Adipose tissue (tissue), 3 donors: Measurements from ENCODE around the gene SLC35E2B. TPM values are rescaled to one million over a fixed set of nuclear protein-coding genes. Genes with fewer than 3 reads are reported as not detected.
"Not testable (repeated sequence)": the region's sequence is repeated elsewhere in the genome, so short reads cannot be mapped to it uniquely, and the experiment has no call there.

Experiments
- H3K27ac ChIP-seq: one replicate; pipeline ENCODE4 v1.5.1; 2013; ENCODE audit warnings: low read depth, low read length
- WGBS, 3 donors: extraction: QIAGEN DNeasy Blood & Tissue Kit; methylation state at CpG; one replicate each; pipeline ENCODE4 v1.1.7; 2013; 5-methylcytosine and 5-hydroxymethylcytosine counted together
- polyA plus RNA-seq, 3 donors: library from polyadenylated mRNA; stranded (reverse); fragments of 200-250 nt; gene quantifications; one replicate each; pipeline ENCODE4 v1.2.3, GENCODE V29; 2013
- donor health status: healthy with polysubstance abuse.
- donor health status: Bipolar disorder and iron deficiency.
- donor health status: healthy.

SLC35E2B gene
- polyA plus RNA-seq, 3 donors, result 15.1 to 19.5 (median 18.5) TPM

DNA sequence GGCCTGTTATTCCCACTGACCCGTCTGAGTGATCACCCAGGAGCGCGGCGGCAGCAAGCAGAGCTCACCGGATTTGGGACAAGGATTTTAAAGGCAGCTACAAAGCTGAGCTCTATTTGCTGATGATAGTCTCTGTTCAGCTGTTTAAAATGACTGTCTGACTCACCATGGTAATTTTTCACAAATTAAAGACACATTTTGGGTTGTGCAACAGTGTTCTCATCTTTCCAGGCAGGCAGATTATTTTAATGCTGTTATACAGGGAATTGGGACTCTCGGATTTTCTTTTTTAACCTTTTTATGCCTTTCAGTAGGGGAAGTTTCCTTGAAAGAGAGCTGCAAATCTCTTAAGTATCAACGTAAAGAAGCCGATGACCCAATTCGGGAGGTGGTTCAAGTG lies 30.2 kb downstream of the SLC35E2B start:
- 45 to 76% (median 65%) methylated on average over 4 to 9 of the region's 9 CpGs for WGBS, 3 donors
- H3K27ac ChIP-seq, result not testable (repeated sequence)

- WGBS, 3 donors, result 0 to 1% (median 0%) methylated on average over 55 to 65 of the region's 96 CpGs
- H3K27ac ChIP-seq, result not testable (repeated sequence)
Observed at GRCh38 chr1:1658583-1659549, 33.7 kb downstream of the SLC35E2B start, which contains the start of gene CDK11B. Gene CDK11B (minus strand): TSS chr1:1659004. CDS start chr1:1657485, 1,519 bp downstream.

- H3K27ac ChIP-seq, result not testable (repeated sequence)
- 84 to 92% (median 87%) methylated on average over 11 of the region's 11 CpGs for WGBS, 3 donors
Observed at GRCh38 chr1:1648265-1648664, 44.3 kb downstream of the SLC35E2B start.

DNA sequence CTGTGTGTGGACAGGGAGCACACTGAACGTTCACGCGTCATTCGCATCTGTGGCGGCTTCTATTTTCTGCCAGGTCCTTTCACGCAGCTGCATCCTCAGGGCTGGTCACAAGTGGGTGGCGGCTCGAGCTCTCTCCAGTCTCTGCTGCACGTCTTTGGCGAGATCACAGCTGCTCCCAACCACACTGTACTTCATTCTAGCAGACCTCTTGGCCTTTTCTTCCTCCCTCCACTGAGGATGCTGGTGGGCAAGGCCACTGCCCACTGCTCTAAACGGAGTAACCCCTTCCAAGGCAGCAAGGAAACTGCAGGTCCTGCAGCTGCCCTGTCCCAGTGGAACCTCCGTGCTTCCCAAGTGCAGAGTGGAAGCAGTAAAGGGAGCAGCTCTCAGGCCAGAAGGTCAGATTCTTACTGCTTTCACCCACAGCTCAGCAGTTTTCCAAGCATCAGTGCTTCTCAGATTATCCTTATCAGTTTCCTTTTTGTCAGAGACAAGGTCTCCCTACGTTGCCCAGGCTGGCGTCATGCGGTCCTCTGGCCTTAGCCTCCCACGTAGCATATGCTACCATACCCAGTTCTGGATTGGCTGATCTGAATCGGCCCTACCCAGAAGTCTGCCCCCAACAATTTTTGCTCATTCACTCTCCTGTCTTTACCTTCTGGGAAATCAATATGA lies 44.9 kb downstream of the SLC35E2B start:
- WGBS, 3 donors, result 83 to 90% (median 87%) methylated on average over 17 of the region's 17 CpGs

DNA sequence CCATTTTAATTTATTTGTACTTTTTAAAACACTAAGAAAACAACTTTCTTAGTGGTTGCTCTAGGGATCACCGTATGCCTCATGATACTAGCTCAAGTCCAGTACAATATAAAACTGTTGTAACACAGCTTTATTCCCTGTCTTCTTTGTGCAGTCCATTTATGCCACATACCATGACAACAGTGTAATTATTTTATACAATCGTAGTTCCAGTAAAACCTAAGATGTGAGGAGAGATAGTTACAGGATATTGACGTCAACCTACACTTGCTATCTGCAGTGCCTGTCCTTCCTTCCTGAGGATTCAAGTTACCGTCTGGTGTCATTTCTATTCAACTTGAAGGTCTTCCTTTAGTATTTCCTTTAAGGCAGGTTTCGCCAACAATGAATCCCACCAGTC lies 46.3 kb downstream of the SLC35E2B start:
- 76 to 85% (median 82%) methylated on average over 3 to 5 of the region's 5 CpGs for WGBS, 3 donors
- H3K27ac ChIP-seq, result not testable (repeated sequence)

More for the DNA sequence above, 44.9 kb downstream of the SLC35E2B start:
- not testable (repeated sequence) for H3K27ac ChIP-seq

DNA sequence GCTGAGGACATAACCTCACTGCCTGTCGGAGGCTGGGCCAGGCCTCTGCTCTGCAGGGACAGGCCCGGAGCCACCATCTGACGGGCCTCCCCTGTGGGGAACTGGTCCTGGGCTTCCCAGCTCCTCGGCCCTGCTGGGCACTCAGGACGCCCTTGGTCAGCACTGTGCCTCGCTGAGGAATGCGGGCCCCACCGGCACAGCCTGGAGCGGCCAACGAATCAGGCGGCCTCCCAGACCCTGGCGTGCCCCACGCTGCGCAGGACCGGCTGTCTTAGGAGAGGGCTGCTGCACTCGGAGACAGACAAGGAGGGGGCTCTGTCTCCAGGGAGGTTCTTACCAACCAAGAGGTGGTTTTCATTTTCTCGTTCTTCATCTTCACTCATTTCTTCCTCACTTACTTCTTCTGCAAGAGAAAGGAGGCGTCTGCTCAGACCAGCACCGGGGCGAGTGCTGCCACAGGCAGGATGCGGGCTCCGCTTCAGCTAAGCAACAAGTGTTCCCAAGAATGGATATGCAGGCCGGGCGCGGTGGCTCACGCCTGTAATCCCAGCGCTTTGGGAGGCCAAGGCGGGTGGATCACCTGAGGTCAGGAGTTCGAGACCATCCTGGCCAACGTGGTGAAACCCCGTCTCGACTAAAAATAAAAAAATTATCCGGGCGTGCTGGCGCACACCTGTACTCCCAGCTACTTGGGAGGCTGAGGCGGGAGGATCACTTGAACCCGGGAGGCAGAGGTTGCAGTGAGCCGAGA lies 51.7 kb downstream of the SLC35E2B start:
- H3K27ac ChIP-seq, result not testable (repeated sequence)
- WGBS, 3 donors, result 94 to 96% (median 96%) methylated on average over 21 to 31 of the region's 38 CpGs

DNA sequence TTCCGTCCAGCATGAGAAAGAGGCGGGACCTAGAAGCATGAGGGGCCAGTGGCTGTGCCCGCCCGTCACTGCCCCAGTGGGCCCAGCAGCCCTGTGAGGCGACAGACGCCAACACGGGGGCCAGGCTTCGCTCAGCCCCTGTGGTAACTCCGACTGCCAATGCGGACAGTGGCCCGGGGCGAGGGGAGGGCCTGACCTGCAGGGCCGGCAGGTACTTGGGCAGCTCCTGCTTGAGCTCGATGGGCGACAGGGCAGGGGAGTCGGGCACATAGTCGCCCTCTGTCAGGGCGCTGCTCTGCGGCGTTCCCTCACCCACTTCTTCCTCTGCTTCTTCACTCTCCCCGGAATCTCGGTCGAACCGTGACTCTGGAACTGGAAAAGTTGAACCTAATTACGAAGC lies 52.5 kb downstream of the SLC35E2B start:
- WGBS, 3 donors, result 94 to 97% (median 96%) methylated on average over 9 to 17 of the region's 25 CpGs
- H3K27ac ChIP-seq, result not testable (repeated sequence)

- not testable (repeated sequence) for H3K27ac ChIP-seq
- WGBS, 3 donors, result 94 to 97% (median 97%) methylated on average over 13 to 16 of the region's 16 CpGs
Observed at GRCh38 chr1:1639368-1639767, 53.2 kb downstream of the SLC35E2B start.

- 91 to 95% (median 94%) methylated on average over 8 to 9 of the region's 13 CpGs for WGBS, 3 donors
- H3K27ac ChIP-seq, result not testable (repeated sequence)
Observed at GRCh38 chr1:1638528-1638927, 54.1 kb downstream of the SLC35E2B start.

GRCh38 chr1:1637479-1637875 lies 55.1 kb downstream of the SLC35E2B start:
- 89 to 94% (median 90%) methylated on average over 11 to 14 of the region's 14 CpGs for WGBS, 3 donors
- H3K27ac ChIP-seq, result not testable (repeated sequence)

DNA sequence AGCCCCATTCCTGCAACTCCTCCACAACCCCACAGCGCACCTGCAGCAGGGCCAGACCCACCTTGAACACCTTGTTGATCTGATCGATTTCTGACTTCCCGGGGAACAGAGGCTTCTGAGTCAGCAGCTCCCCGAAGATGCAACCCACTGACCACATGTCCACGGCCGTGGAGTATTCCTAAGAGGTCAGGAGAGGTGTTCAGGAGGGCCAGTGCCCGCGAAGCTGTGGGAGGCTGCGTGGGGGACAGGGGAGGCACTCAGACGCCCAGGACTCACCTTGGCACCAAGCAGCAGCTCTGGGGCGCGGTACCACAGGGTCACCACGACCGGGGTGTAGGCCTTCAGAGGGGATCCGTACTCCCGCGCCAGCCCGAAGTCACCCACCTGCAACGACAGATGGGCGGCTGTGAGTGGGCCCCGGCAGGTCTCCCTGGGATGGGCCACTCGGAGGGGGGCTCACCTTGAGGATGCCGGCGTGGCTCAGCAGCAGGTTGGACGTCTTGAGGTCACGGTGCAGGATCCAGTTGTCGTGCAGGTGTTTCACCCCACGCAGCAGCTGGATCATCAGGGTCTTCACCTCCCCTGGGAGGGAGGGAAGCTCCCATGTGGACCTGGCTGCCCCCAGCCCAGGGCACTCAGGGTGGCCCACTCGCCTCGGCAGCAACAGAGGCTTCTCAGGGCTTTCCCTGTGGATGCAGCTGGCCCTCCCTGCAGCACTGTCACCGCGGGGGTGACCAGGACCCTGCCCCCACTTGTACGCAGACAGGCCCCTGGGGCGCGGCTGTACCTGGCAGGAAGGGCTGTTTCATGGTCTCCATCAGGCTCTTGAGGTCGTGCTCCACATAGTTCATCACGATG lies 55.7 kb downstream of the SLC35E2B start:
- 93 to 94% (median 94%) methylated on average over 31 to 37 of the region's 37 CpGs for WGBS, 3 donors
- not testable (repeated sequence) for H3K27ac ChIP-seq

DNA sequence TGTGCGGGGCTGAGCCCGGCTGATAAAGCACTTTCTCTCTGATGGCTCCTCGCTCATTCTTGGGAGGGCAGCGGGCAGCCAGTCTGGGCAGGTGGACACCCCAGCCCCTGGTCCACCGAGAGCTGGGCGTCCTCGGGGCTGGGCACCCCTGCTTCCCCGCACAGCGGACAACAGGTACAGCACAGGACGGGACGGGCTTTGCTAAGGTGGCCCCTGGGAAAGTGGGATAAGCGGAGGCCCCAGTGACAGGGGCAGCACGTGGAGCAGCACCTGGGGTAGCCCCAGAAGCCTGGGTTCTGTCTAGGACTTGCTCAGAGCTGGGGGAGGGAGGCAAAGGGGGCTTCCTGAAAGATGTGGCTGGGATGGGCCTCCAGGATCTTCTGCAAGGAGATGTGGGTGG lies 58.0 kb downstream of the SLC35E2B start:
- WGBS, 3 donors, result 89 to 92% (median 91%) methylated on average over 9 of the region's 13 CpGs

GRCh38 chr1:1633409-1633808 lies 59.2 kb downstream of the SLC35E2B start:
- H3K27ac ChIP-seq, result not testable (repeated sequence)
- WGBS, 3 donors, result no CpG with 5 or more reads among the region's 35 CpGs

More for the DNA sequence above, 58.0 kb downstream of the SLC35E2B start:
- H3K27ac ChIP-seq, result not testable (repeated sequence)

DNA sequence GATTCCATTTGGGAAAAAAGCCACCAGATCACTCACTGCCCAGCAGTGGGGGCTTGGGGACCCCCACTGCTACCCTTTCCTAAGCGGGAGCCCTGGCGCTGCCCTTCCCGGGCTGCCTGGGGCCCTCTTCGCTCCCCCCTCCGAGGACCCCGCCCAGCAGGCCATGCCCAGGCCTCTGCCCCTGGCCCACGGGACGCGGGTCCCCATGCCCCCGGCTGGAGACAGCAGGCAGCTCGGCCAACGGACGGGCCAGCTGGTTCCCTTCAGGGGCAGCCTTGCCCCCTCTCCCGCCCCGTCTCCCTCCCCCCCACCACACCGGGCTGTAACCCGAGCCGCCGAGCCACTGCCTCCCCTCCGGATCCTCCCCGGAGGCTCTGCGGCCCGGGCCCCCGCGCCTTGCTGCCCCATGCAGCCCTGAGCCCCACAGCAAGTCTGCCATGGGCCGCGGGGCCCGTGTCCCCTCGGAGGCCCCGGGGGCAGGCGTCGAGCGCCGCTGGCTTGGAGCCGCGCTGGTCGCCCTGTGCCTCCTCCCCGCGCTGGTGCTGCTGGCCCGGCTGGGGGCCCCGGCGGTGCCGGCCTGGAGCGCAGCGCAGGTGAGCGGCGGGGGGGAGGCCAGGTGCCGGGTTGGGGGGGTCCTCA lies 60.7 kb downstream of the SLC35E2B start, which contains the start of gene MMP23B:
Gene MMP23B, plus strand, starts transcription at position 392 of the 639 bp plus-strand sequence. Its CDS starts 46 bp downstream, at position 438.
- H3K27ac ChIP-seq, result no peak within 1 kb of the TSS
- 2 to 7% (median 5%) methylated on average over 31 to 48 of the region's 48 CpGs for WGBS, 3 donors

GRCh38 chr1:1630965-1631781 lies 61.4 kb downstream of the SLC35E2B start:
- 5 to 13% (median 7%) methylated on average over 39 to 78 of the region's 79 CpGs for WGBS, 3 donors
- H3K27ac ChIP-seq, result no peak overlapping the region

DNA sequence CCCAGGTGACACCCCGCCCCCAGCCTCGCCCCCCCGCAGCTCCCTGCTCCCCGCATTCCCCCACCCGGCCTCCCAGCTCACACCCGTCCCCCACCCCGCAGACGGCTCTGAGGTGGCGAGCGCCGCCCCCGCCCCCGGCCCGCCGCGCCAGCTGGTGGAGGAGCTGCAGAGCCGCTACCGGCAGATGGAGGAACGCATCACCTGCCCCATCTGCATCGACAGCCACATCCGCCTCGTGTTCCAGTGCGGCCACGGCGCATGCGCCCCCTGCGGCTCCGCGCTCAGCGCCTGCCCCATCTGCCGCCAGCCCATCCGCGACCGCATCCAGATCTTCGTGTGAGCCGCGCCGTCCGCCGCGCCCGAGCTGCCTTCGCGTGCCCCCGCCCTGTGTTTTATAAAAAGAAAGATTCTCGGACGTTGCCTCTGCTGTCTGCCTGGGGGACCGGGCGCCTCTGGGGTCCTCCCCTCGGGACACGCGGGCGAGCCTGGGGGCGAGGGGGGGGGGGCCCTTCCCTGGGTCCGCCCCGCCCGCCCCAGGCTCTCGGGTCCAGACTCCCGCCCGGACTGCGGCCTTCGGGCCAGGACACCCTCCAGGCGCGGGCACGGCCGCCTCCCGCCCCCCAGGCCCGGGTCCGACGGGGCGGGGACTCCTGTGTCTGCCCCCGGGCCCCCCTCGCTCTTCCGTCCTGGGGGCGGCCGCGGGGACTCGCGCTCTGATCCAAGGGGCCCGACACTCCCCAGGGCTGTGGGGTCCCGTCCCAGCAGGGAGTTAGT lies 62.2 kb downstream of the SLC35E2B start:
- no peak overlapping the region for H3K27ac ChIP-seq
- 8 to 60% (median 14%) methylated on average over 56 to 79 of the region's 81 CpGs for WGBS, 3 donors
